ENCODE results near the gene UBASH3B.

UBASH3B gene

GRCh38 chr11:122681070-122681469 is 25.5 kb downstream of the UBASH3B start:
- DNase-seq, result no peak

GRCh38 chr11:122681735-122682134 is 26.2 kb downstream of the UBASH3B start:
- no peak for DNase-seq

GRCh38 chr11:122682464-122682863 is 26.9 kb downstream of the UBASH3B start:
- no peak for DNase-seq

GRCh38 chr11:122685041-122685440 is 29.5 kb downstream of the UBASH3B start:
- DNase-seq, result no peak

- no peak for DNase-seq
Observed at GRCh38 chr11:122686111-122686510, 30.6 kb downstream of the UBASH3B start.

GRCh38 chr11:122690384-122690783 is 34.9 kb downstream of the UBASH3B start:
- no peak for DNase-seq

- no peak for DNase-seq
Observed at GRCh38 chr11:122690801-122691548, 35.5 kb downstream of the UBASH3B start.

GRCh38 chr11:122691549-122692150 is 36.1 kb downstream of the UBASH3B start:
- DNase-seq, result no peak

- DNase-seq, result no peak
Observed at GRCh38 chr11:122692444-122692843, 36.9 kb downstream of the UBASH3B start.

GRCh38 chr11:122695076-122695615 is 39.6 kb downstream of the UBASH3B start:
- DNase-seq, result no peak

GRCh38 chr11:122696662-122697061 is 41.1 kb downstream of the UBASH3B start:
- DNase-seq, result peak in 3 of 4 experiments; percentile 25 to 42 (median 28)

GRCh38 chr11:122697636-122698167 is 42.2 kb downstream of the UBASH3B start:
- peak in 2 of 4 experiments; percentile 23 to 28 for DNase-seq

- no peak for DNase-seq
Observed at GRCh38 chr11:122698392-122698791, 42.9 kb downstream of the UBASH3B start.

GRCh38 chr11:122700666-122701065 is 45.1 kb downstream of the UBASH3B start:
- DNase-seq, result no peak

GRCh38 chr11:122701143-122701542 is 45.6 kb downstream of the UBASH3B start:
- no peak for DNase-seq

- DNase-seq, result no peak
Observed at GRCh38 chr11:122703541-122704272, 48.2 kb downstream of the UBASH3B start.

GRCh38 chr11:122705396-122705795 is 49.9 kb downstream of the UBASH3B start:
- DNase-seq, result no peak

GRCh38 chr11:122706291-122707088 is 51.0 kb downstream of the UBASH3B start:
- DNase-seq, result no peak

GRCh38 chr11:122707111-122707510 is 51.6 kb downstream of the UBASH3B start:
- no peak for DNase-seq

GRCh38 chr11:122707901-122708300 is 52.4 kb downstream of the UBASH3B start:
- no peak for DNase-seq

GRCh38 chr11:122709039-122709760 is 53.7 kb downstream of the UBASH3B start:
- no peak for DNase-seq

GRCh38 chr11:122711362-122711761 is 55.8 kb downstream of the UBASH3B start:
- no peak for DNase-seq
